H1 (cell line): Measurements from ENCODE around the gene CCIN. TPM values are rescaled to one million over a fixed set of nuclear protein-coding genes. Genes with fewer than 3 reads are reported as not detected.

Experiments used
- CTCF ChIA-PET: fragments of 300-600 bp; sonication (Branson Sonifier 250); formaldehyde crosslinking; loops from one replicate; lab custom pipeline; 2021; ENCODE audit not compliant: partially characterized antibody; lab: Charles Lee
- POLR2A ChIA-PET: fragments of 300-600 bp; sonication (Branson Sonifier 250); formaldehyde crosslinking; loops from one replicate; lab custom pipeline; 2021; ENCODE audit warnings: inconsistent platforms; ENCODE audit not compliant: partially characterized antibody; lab: Charles Lee
- DNase-seq, 2 experiments: peaks; one replicate each; pipeline versions ENCODE4 v3.0.0 to v3.0.0-alpha.2; 2010 to 2022; ENCODE audit warnings: low spot score in 2 of 2, low read depth in 1 of 2, mixed read lengths in 1 of 2
- FAIRE-seq: peaks from 2 replicates; lab custom pipeline; 2011; peaks lifted over from hg19 to GRCh38; lab: Jason Lieb, UNC
- H2AFZ ChIP-seq: 2 replicates; pipeline ENCODE4 v1.8.1; 2012; ENCODE audit warnings: low read length, inconsistent platforms
- H2AK5ac ChIP-seq: 2 replicates; pipeline ENCODE4 v1.6.1; 2013; ENCODE audit warnings: low read depth, low read length
- H2BK120ac ChIP-seq: replicated peaks from 2 replicates; pipeline ENCODE3; 2013; ENCODE audit warnings: low read depth, low read length, inconsistent platforms
- H2BK12ac ChIP-seq: 2 replicates; pipeline ENCODE4 v1.6.1; 2013; ENCODE audit warnings: low read depth, low read length
- H2BK15ac ChIP-seq: 2 replicates; pipeline ENCODE4 v1.6.1; 2013; ENCODE audit warnings: low read length
- H2BK20ac ChIP-seq: 2 replicates; pipeline ENCODE4 v1.6.1; 2013; ENCODE audit warnings: low read length
- H2BK5ac ChIP-seq: 2 replicates; pipeline ENCODE4 v1.6.1; 2013; ENCODE audit warnings: low read depth, low read length
- H3K14ac ChIP-seq: 2 replicates; pipeline ENCODE4 v1.6.1; 2013; ENCODE audit warnings: inconsistent platforms; ENCODE audit not compliant: insufficient read length
- H3K18ac ChIP-seq: 2 replicates; pipeline ENCODE4 v1.6.1; 2013; ENCODE audit warnings: low read length; ENCODE audit errors: extremely low read depth
- H3K23ac ChIP-seq: 2 replicates; pipeline ENCODE4 v1.6.1; 2013; ENCODE audit warnings: inconsistent platforms; ENCODE audit not compliant: insufficient read length
- H3K23me2 ChIP-seq: 2 replicates; pipeline ENCODE4 v1.6.1; 2013; ENCODE audit warnings: low read depth, low read length
- H3K27ac ChIP-seq: 2 replicates; pipeline ENCODE4 v1.6.1; 2011; ENCODE audit warnings: low read depth, low read length, inconsistent platforms
- H3K27me3 ChIP-seq, 4 experiments: replicated peaks in 1 of 4; 1 replicate in 1 of 4; 2 replicates in 3 of 4; pipeline versions ENCODE4 v1.6.1 to v1.8.1; 2011 to 2013; ENCODE audit warnings: low read length in 3 of 4, mild to moderate bottlenecking in 3 of 4, inconsistent platforms in 2 of 4, mixed read lengths in 2 of 4, moderate library complexity in 1 of 4; ENCODE audit not compliant: control insufficient read depth in 3 of 4, insufficient read depth in 3 of 4; ENCODE audit errors: extremely low read depth in 1 of 4
- H3K36me3 ChIP-seq, 4 experiments: 2 replicates each; pipeline versions ENCODE4 v1.6.1 to v1.8.1; 2011 to 2013; ENCODE audit warnings: mild to moderate bottlenecking in 4 of 4, low read length in 3 of 4, moderate library complexity in 2 of 4, control low read depth in 1 of 4, inconsistent platforms in 1 of 4; ENCODE audit not compliant: insufficient read depth in 4 of 4, control insufficient read depth in 2 of 4
- H3K4ac ChIP-seq: replicated peaks from 2 replicates; pipeline ENCODE3; 2013; ENCODE audit warnings: low read length, low read depth, mixed read lengths, inconsistent platforms; ENCODE audit not compliant: insufficient read length
- H3K4me1 ChIP-seq, 4 experiments: replicated peaks in 1 of 4; 1 replicate in 1 of 4; 2 replicates in 3 of 4; pipeline versions ENCODE4 v1.6.1 to v1.8.1; 2011 to 2013; ENCODE audit warnings: low read length in 3 of 4, inconsistent platforms in 2 of 4, mixed read lengths in 1 of 4; ENCODE audit not compliant: insufficient read depth in 4 of 4, control insufficient read depth in 3 of 4
- H3K4me2 ChIP-seq, 2 experiments: 2 replicates each; pipeline versions ENCODE4 v1.6.1 to v1.8.1; 2011 to 2013; ENCODE audit warnings: low read depth in 2 of 2, low read length in 2 of 2, control low read depth in 1 of 2, inconsistent platforms in 1 of 2, mild to moderate bottlenecking in 1 of 2; ENCODE audit not compliant: insufficient read depth in 1 of 2
- H3K4me3 ChIP-seq, 4 experiments: fragments of 200-600, 300-600 bp in 1 of 4; sonication (generic), shearing (Covaris generic), sonication (Bioruptor Twin) in 1 of 4; 2 replicates each; pipeline versions ENCODE4 v1.5.1 to v1.8.1; 2011 to 2016; ENCODE audit warnings: low read length in 4 of 4, low read depth in 3 of 4, control low read depth in 2 of 4, inconsistent platforms in 2 of 4, mild to moderate bottlenecking in 2 of 4, mixed read lengths in 1 of 4, moderate library complexity in 1 of 4; ENCODE audit not compliant: insufficient read depth in 2 of 4; ENCODE audit errors: extremely low read depth in 1 of 4
- H3K56ac ChIP-seq: replicated peaks from 2 replicates; pipeline ENCODE3; 2013; ENCODE audit warnings: low read depth, mild to moderate bottlenecking, mixed read lengths, low read length, inconsistent platforms; ENCODE audit not compliant: insufficient read length
- H3K79me1 ChIP-seq: 2 replicates; pipeline ENCODE4 v1.6.1; 2013; ENCODE audit warnings: low read depth, low read length, control low read depth
- H3K79me2 ChIP-seq, 2 experiments: 2 replicates each; pipeline versions ENCODE4 v1.6.1 to v1.8.1; 2012 to 2013; ENCODE audit warnings: low read length in 2 of 2, mild to moderate bottlenecking in 2 of 2, inconsistent platforms in 1 of 2; ENCODE audit not compliant: insufficient read depth in 2 of 2, control insufficient read depth in 1 of 2
- H3K9ac ChIP-seq, 4 experiments: replicated peaks in 1 of 4; 1 replicate in 1 of 4; 2 replicates in 3 of 4; pipeline versions ENCODE4 v1.6.1 to v1.8.1; 2011 to 2013; ENCODE audit warnings: low read depth in 3 of 4, low read length in 3 of 4, control low read depth in 2 of 4, mild to moderate bottlenecking in 2 of 4, moderate library complexity in 2 of 4, inconsistent platforms in 1 of 4; ENCODE audit errors: extremely low read depth in 1 of 4
- H3K9me3 ChIP-seq, 2 experiments: 2 replicates each; pipeline versions ENCODE4 v1.6.1 to v1.8.1; 2012 to 2013; ENCODE audit warnings: mild to moderate bottlenecking in 2 of 2, moderate library complexity in 2 of 2, control low read depth in 1 of 2, inconsistent platforms in 1 of 2, low read depth in 1 of 2, low read length in 1 of 2, mixed read lengths in 1 of 2; ENCODE audit not compliant: insufficient read depth in 2 of 2
- H4K20me1 ChIP-seq, 2 experiments: replicated peaks in 1 of 2; 2 replicates each; pipeline versions ENCODE3 to v1.8.1; 2011 to 2013; ENCODE audit warnings: inconsistent platforms in 2 of 2, low read length in 2 of 2, mild to moderate bottlenecking in 1 of 2; ENCODE audit not compliant: insufficient read depth in 2 of 2, control insufficient read depth in 1 of 2
- H4K5ac ChIP-seq: 2 replicates; pipeline ENCODE4 v1.6.1; 2013; ENCODE audit warnings: low read length, low read depth, mixed read lengths, inconsistent platforms; ENCODE audit not compliant: insufficient read length
- H4K8ac ChIP-seq: 2 replicates; pipeline ENCODE4 v1.8.0; 2013; ENCODE audit warnings: mild to moderate bottlenecking, moderate library complexity, low read length, inconsistent platforms; ENCODE audit not compliant: insufficient read depth; ENCODE audit errors: extremely low read depth
- H4K91ac ChIP-seq: replicated peaks from 2 replicates; pipeline ENCODE3; 2013; ENCODE audit warnings: low read length, mixed read lengths, inconsistent platforms; ENCODE audit not compliant: insufficient read length
- TEAD4 ChIP-seq: IDR thresholded peaks from 2 replicates; pipeline ENCODE4 v1.6.1; 2012; ENCODE audit warnings: low read depth, low read length, inconsistent platforms, mixed read lengths
- USF2 ChIP-seq: IDR thresholded peaks from 2 replicates; pipeline ENCODE4 v1.6.1; 2011; ENCODE audit warnings: low read length, improper control_type of control experiment
- WGBS, 2 experiments: shearing (Covaris generic) in 1 of 2; methylation state at CpG; one replicate each; pipeline versions ENCODE4 v1.1.6 to v1.1.7; 2013 to 2015; ENCODE audit warnings: low lambda C conversion rate in 2 of 2, mixed read lengths in 2 of 2, inconsistent platforms in 1 of 2, low coverage in 1 of 2, missing lambda C conversion rate in 1 of 2; ENCODE audit not compliant: insufficient replicate concordance in 2 of 2, insufficient coverage in 1 of 2, insufficient read length in 1 of 2; ENCODE audit errors: extremely low coverage in 1 of 2, missing lambda C conversion rate in 1 of 2; 5-methylcytosine and 5-hydroxymethylcytosine counted together
- polyA plus RNA-seq, 7 experiments: library from polyadenylated mRNA; depleted of rRNA in 3 of 7; stranded (reverse) in 5 of 7; unstranded in 2 of 7; fragments of >200 nt in 5 of 7; fragments of 200-250 nt in 2 of 7; gene quantifications; 1 replicate in 5 of 7; 2 replicates in 1 of 7; 4 replicates in 1 of 7; pipeline versions ENCODE4 v1.2.1 to v1.2.3, GENCODE V29; 2011 to 2013; ENCODE audit warnings: missing spikeins in 2 of 7, mixed read lengths in 2 of 7
- total RNA-seq: library from RNA; stranded (reverse); fragmentation: NEBNext Ultra II Directional; extraction: Animal tissue kit (Norgen Biotek cat#: 25700); gene quantifications from 2 replicates; pipeline ENCODE4 v1.2.1, GENCODE V29; 2021
- TF ChIP-seq, protein P1 (sequence below): IDR thresholded peaks from 2 replicates; pipeline ENCODE4 v1.6.1; 2011; ENCODE audit warnings: low read depth, mild to moderate bottlenecking, low read length; ENCODE audit not compliant: insufficient read depth

The CCIN gene
- total and polyA plus RNA-seq, 2 of the 8 experiments (the other 6 are each of a cell fraction or from before 2014, with no cell fraction given) = 0.19 to 0.21 TPM

GRCh38 chr9:36163786-36164170 is 5.4 kb upstream of the CCIN start:
- no peak overlapping the region for H2AFZ ChIP-seq
- H4K91ac ChIP-seq = peak overlapping the region; percentile 63
- H2BK5ac ChIP-seq = peak overlapping the region; percentile 93
- H3K23ac ChIP-seq = no peak overlapping the region
- H3K4ac ChIP-seq = no peak overlapping the region
- no peak overlapping the region for H3K56ac ChIP-seq
- H2BK20ac ChIP-seq = peak overlapping the region; percentile 97
- FAIRE-seq (no peak), DNase-seq (no peak)
- 87% methylated on average over 4 of the region's 4 CpGs; no CpG with 5 or more reads in 1 of the 2 experiments for WGBS, 2 experiments
- peak overlapping the region; percentile 96 for H3K18ac ChIP-seq
- H3K23me2 ChIP-seq = peaks cover 2% of the 10 kb centered on the region; the same call in 1 of the 2 replicates
- H4K5ac ChIP-seq = no peak overlapping the region
- no peak overlapping the region for H4K8ac ChIP-seq
- no peaks in the 10 kb centered on the region for H3K9me3 ChIP-seq
- TF ChIP-seq USF2 (0 out of 2 replicates have a peak, but pooled peaks have one; percentile 22), TEAD4 (no peak)
- TF ChIP-seq, protein P1, sequence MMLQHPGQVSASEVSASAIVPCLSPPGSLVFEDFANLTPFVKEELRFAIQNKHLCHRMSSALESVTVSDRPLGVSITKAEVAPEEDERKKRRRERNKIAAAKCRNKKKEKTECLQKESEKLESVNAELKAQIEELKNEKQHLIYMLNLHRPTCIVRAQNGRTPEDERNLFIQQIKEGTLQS = no peak
- H3K4me2 ChIP-seq = peak overlapping the region; percentile 60 to 62
- ChIA-PET CTCF (interaction anchor here (0.7 to 10.2 kb wide), 18 partner anchors 8 to 209 kb away, joined by 3 to 153 read pairs (median 5); partner anchors contain the start of genes CLTA and GLIPR2), POLR2A (interaction anchor here (0.7 to 4.4 kb wide), 15 partner anchors 14 to 128 kb away, joined by 3 to 25 read pairs (median 5); partner anchors contain the start of genes CLTA, GLIPR2 and RECK)
- H2BK12ac ChIP-seq = peak overlapping the region; percentile 99
- H3K14ac ChIP-seq = no peak overlapping the region
- peak overlapping the region in 1 of 4 experiments; percentile 37; a peak in 1 of 8 replicates for H3K4me3 ChIP-seq
- H3K9ac ChIP-seq = peak overlapping the region in 1 of 4 experiments; percentile 27; a peak in 2 of 7 replicates
- H3K79me2 ChIP-seq = no peaks in the 10 kb centered on the region
- H3K27me3 ChIP-seq = no peaks in the 10 kb centered on the region
- H2AK5ac ChIP-seq = no peak overlapping the region
- no peaks in the 10 kb centered on the region for H4K20me1 ChIP-seq
- H2BK120ac ChIP-seq = peak overlapping the region; percentile 17
- peak overlapping the region; percentile 89; the same call in 1 of the 2 replicates for H2BK15ac ChIP-seq
- peak overlapping the region; percentile 74; the same call in 1 of the 2 replicates for H3K27ac ChIP-seq
- H3K36me3 ChIP-seq = no peaks in the 10 kb centered on the region
- H3K4me1 ChIP-seq = peaks cover 11 to 25% (median 17%) of the 10 kb centered on the region in 4 experiments
- H3K79me1 ChIP-seq = no peaks in the 10 kb centered on the region
